ENCODE results near the gene KCTD14.

DNA sequence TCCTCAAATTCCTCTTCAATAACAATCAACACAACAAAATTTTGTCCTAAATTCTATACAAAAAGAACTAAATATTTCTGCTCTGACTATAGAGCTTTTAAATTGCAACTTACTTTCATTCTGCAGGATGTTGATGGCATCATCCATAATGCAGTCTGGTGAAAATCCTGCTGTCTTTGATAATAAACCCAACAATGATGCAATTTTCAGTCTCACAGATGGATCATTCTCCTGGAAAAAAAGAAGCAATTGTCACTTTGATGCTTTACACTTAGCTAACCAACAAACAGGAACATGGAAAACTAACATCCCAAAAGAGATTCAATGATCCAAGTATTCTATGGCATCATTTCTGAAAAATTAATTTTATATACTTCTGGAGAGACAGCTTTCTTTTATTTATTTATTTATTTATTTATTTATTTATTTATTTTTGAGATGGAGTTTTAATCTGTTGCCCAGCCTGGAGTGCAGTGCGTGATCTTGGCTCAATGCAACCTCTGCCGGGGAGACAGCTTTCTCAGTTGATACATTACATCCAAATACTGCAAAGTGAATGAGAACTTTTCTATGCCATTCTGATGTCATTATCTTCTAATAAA lies 41.6 kb downstream of the KCTD14 start:
- TF ChIP-seq, protein P1, sequence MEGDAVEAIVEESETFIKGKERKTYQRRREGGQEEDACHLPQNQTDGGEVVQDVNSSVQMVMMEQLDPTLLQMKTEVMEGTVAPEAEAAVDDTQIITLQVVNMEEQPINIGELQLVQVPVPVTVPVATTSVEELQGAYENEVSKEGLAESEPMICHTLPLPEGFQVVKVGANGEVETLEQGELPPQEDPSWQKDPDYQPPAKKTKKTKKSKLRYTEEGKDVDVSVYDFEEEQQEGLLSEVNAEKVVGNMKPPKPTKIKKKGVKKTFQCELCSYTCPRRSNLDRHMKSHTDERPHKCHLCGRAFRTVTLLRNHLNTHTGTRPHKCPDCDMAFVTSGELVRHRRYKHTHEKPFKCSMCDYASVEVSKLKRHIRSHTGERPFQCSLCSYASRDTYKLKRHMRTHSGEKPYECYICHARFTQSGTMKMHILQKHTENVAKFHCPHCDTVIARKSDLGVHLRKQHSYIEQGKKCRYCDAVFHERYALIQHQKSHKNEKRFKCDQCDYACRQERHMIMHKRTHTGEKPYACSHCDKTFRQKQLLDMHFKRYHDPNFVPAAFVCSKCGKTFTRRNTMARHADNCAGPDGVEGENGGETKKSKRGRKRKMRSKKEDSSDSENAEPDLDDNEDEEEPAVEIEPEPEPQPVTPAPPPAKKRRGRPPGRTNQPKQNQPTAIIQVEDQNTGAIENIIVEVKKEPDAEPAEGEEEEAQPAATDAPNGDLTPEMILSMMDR (IDR thresholded peaks at IDR 0.05), result no peak
- TF ChIP-seq POLR2AphosphoS5 (IDR thresholded peaks at IDR 0.05) (no peak), EP300 (IDR thresholded peaks at IDR 0.05) (no peak)
